ENCODE measurements around the gene C1QTNF6. TPM values are rescaled to one million over a fixed set of nuclear protein-coding genes. Genes with fewer than 3 reads are reported as not detected.

Gene C1QTNF6
- polyA plus RNA-seq, 2 of the 4 experiments (the other 2 are of a cell fraction) = 18.6 to 24.5 TPM

Small RNAs within 50 kb of the gene (small RNA-seq; reads per million reads assigned to genes)
- gene Z82188.1 = 0 reads per million in 6 experiments

Other genes with a start within 250 kb of the C1QTNF6 start
- 43.2 and 49.4 TPM in 2 replicates for gene TST, start 168.8 kb downstream of the C1QTNF6 start, polyA plus RNA-seq (2011; rRNA removed)
- 36.4 to 50.1 TPM (median 49.4 TPM) in 3 replicates for gene TST, start 168.8 kb downstream of the C1QTNF6 start, polyA plus RNA-seq (2017; fragmentation: RNase III; extraction: RNeasy Plus Mini Kit Qiagen cat#74134 plus additional on column Dnase treatment)
- gene MPST, start 168.5 kb downstream of the C1QTNF6 start, polyA plus RNA-seq (2011; rRNA removed) = 40.6 and 44.2 TPM in 2 replicates
- gene MPST, start 168.5 kb downstream of the C1QTNF6 start, polyA plus RNA-seq (2017; fragmentation: RNase III; extraction: RNeasy Plus Mini Kit Qiagen cat#74134 plus additional on column Dnase treatment) = 55.4 to 63.3 TPM (median 61.8 TPM) in 3 replicates
- gene KCTD17, start 136.5 kb downstream of the C1QTNF6 start, polyA plus RNA-seq (2011; rRNA removed) = 17.7 and 18.7 TPM in 2 replicates
- gene KCTD17, start 136.5 kb downstream of the C1QTNF6 start, polyA plus RNA-seq (2017; fragmentation: RNase III; extraction: RNeasy Plus Mini Kit Qiagen cat#74134 plus additional on column Dnase treatment) = 29.5 to 37.1 TPM (median 35.5 TPM) in 3 replicates
- not detected in 2 replicates for gene TMPRSS6, start 78.5 kb downstream of the C1QTNF6 start, polyA plus RNA-seq (2011; rRNA removed)
- not detected in 3 replicates for gene TMPRSS6, start 78.5 kb downstream of the C1QTNF6 start, polyA plus RNA-seq (2017; fragmentation: RNase III; extraction: RNeasy Plus Mini Kit Qiagen cat#74134 plus additional on column Dnase treatment)
- gene IL2RB, start 38.3 kb downstream of the C1QTNF6 start, polyA plus RNA-seq (2011; rRNA removed) = 0.05 and 0.14 TPM in 2 replicates
- 0.04 to 0.17 TPM (median 0.05 TPM) in 3 replicates for gene IL2RB, start 38.3 kb downstream of the C1QTNF6 start, polyA plus RNA-seq (2017; fragmentation: RNase III; extraction: RNeasy Plus Mini Kit Qiagen cat#74134 plus additional on column Dnase treatment)
- not detected in 2 replicates for gene SSTR3, start 24.2 kb upstream of the C1QTNF6 start, polyA plus RNA-seq (2011; rRNA removed)
- gene SSTR3, start 24.2 kb upstream of the C1QTNF6 start, polyA plus RNA-seq (2017; fragmentation: RNase III; extraction: RNeasy Plus Mini Kit Qiagen cat#74134 plus additional on column Dnase treatment) = not detected in 3 replicates
- 0.12 TPM in 1 of 2 replicates, not detected in the other for gene RAC2, start 56.0 kb upstream of the C1QTNF6 start, polyA plus RNA-seq (2011; rRNA removed)
- gene RAC2, start 56.0 kb upstream of the C1QTNF6 start, polyA plus RNA-seq (2017; fragmentation: RNase III; extraction: RNeasy Plus Mini Kit Qiagen cat#74134 plus additional on column Dnase treatment) = 0.05 to 0.07 TPM (median 0.05 TPM) in 3 replicates
- gene CYTH4, start 94.3 kb upstream of the C1QTNF6 start, polyA plus RNA-seq (2011; rRNA removed) = 0.03 and 0.05 TPM in 2 replicates
- 0.10 to 0.24 TPM (median 0.15 TPM) in 3 replicates for gene CYTH4, start 94.3 kb upstream of the C1QTNF6 start, polyA plus RNA-seq (2017; fragmentation: RNase III; extraction: RNeasy Plus Mini Kit Qiagen cat#74134 plus additional on column Dnase treatment)
- gene ELFN2, start 239.2 kb upstream of the C1QTNF6 start, polyA plus RNA-seq (2011; rRNA removed) = 0.94 and 1.0 TPM in 2 replicates
- 7.5 to 9.6 TPM (median 8.1 TPM) in 3 replicates for gene ELFN2, start 239.2 kb upstream of the C1QTNF6 start, polyA plus RNA-seq (2017; fragmentation: RNase III; extraction: RNeasy Plus Mini Kit Qiagen cat#74134 plus additional on column Dnase treatment)

All from A549 (cell line).